ENCODE data around the gene MBD6.

GRCh38 chr12:57577981-57578758 is 55.5 kb downstream of the MBD6 start:
- TF ChIP-seq CTCF (IDR thresholded peaks at IDR 0.05) (no peak), POLR2A (IDR thresholded peaks at IDR 0.05) (no peak)

All from uterus (tissue), 2 donors.